Epithelial cell of prostate (primary cell): ENCODE results near the gene ID4.

ENCODE experiments used
- DNase-seq: peaks from one replicate; pipeline ENCODE4 v3.0.0-alpha.2; 2011; ENCODE audit warnings: low read depth, low spot score
- H3K27ac ChIP-seq: fragments of 450-650 bp; 2 replicates; pipeline ENCODE4 v1.5.1; 2017; ENCODE audit warnings: mild to moderate bottlenecking

The ID4 gene

DNA sequence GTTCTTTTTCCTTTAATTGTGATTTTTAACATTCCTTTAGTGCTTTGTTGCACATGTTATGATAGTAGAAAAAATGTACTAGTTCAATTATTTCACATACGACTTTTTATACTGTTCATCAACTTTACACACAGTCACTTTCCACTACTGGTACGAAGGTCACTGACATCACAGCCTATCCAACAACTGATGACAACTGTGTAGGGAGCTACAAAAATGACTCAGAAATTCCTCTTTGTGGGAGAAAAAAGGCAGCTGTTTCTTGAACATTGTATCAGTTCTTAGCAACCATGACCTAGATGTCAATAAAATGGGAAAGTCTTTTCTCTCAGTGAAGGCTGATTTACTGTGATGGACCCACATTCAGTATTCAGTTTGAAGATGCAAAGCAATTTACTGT is 7.0 kb upstream of the ID4 start:
- no peak for DNase-seq
- no peak overlapping the region for H3K27ac ChIP-seq

DNA sequence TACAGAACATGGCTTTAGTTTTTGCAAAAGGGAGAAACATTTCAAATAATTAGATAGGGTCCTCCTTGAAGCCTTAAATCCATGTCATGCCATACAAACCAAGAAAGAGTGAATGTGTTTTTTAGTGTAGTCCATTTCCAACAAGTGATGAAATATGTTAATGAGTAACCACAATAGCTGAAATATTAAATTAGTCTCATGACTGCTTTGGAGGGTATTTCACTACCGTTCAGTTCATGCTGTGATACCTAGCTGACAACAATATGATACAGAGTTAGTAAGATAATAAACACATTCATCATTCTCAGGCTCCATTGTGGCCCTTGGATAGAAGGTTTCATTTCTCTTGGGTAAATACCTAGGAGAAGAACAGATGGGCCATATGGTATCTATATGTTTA is 5.8 kb upstream of the ID4 start:
- no peak overlapping the region for H3K27ac ChIP-seq
- DNase-seq, result no peak

DNA sequence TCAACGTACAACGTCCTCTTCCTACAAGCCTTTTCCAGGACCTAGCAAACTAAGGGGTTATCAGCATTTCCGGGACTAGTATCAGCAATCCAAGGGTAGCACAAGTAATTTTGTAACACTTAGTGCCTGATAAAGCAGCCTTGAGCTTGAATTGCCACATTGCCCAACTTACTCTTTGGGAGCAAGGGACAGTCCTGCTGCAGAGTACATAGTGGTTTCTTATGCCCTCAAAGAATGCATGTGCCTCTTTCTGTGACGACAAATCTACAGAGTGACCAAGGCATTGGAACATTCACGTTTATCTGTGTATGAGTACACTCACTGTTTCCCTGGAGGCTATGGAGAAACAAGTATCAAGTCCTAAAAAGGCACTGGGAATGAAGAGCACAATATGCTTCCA is 3.2 kb upstream of the ID4 start:
- no peak overlapping the region for H3K27ac ChIP-seq
- DNase-seq, result no peak

DNA sequence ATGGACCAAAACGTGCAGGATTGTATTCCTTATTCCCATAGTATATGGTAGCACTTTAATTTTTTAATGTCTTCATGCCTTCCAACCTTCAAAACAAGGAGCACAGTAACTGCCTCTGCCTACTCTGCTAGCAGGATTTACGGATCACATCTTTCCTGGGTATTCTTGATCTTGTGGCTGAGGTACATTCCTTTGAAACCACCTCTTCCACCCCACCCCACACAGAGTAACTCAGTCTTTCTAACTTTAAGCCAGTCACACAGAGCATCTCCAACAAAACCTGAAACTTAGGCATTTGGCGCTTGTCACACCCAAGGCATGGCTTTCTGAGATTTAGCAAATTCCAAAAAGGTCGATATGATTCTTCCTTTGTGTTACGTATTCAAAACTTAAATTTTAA is 2.3 kb upstream of the ID4 start:
- DNase-seq, result no peak
- H3K27ac ChIP-seq, result no peak overlapping the region

DNA sequence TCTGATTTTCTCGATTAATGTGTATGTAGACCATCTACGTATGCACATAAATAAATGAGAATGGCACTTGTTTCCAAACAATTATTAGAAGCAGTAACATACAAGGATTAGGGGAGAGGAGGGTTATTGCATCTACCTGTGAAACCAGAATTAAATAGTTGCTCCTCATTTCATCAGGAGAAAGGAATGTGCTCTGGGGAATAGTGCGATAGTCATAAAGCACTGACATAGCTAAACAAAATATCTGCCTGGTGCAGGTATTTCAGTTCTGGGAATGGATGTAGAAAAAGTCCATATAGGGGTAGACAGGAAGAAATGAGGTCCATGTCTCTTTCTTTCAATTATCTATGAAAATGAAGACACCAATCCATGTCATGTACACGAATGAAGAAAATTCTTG is 1.6 kb upstream of the ID4 start:
- H3K27ac ChIP-seq, result no peak overlapping the region
- no peak for DNase-seq

DNA sequence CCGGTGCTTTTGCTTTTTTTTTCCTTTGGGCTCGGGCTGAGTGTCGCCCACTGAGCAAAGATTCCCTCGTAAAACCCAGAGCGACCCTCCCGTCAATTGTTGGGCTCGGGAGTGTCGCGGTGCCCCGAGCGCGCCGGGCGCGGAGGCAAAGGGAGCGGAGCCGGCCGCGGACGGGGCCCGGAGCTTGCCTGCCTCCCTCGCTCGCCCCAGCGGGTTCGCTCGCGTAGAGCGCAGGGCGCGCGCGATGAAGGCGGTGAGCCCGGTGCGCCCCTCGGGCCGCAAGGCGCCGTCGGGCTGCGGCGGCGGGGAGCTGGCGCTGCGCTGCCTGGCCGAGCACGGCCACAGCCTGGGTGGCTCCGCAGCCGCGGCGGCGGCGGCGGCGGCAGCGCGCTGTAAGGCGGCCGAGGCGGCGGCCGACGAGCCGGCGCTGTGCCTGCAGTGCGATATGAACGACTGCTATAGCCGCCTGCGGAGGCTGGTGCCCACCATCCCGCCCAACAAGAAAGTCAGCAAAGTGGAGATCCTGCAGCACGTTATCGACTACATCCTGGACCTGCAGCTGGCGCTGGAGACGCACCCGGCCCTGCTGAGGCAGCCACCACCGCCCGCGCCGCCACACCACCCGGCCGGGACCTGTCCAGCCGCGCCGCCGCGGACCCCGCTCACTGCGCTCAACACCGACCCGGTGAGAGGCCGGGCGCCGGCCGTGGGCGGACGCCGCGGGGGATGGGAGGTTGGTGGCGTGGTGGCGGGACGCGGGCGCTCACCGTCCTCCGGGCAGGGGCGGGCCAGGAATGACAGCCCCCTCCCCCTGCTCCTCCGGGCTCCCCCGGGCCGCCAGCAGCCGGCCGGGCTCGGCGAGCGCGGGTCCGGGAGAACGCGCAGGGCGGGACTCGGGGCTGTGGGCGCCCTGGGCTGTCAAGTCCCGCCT is 606 bp downstream of the ID4 start:
- DNase-seq, result no peak
- H3K27ac ChIP-seq, result no peak overlapping the region

DNA sequence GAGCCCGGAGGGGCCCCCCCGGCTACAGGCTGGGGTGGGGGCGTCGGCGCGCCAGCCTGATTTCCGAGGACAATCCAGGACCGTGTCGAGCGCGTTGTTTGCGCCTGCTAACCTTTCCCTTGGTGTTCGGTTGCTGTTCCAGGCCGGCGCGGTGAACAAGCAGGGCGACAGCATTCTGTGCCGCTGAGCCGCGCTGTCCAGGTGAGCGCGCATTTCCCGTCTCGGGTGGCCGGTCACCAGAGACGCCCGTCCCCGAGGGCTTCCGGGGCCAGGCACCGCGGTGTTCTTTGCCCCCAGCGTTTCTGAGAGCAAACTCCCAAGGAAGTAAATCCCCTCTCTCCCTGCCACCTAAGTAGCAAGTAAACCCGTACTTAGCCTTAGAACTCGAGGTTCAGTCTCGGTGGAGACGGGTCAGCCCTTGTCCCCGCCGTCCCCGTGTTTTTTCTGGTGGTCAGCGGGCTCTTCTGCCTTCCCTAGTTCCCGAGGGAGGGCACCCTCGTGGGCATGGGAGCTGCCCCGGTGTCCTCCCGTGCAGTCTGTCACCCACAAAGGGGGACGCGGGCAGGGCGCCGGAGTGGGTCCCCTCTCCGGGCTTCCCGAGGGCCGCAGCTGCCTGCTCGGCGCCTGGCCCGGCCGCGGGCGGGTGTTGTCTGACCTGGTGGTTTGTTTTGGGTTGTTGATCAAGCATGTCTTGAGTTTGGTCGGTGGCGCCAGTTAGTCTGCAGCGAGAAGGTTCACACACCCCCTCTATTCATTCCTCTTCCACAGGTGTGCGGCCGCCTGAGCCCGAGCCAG is 1.5 kb downstream of the ID4 start:
- H3K27ac ChIP-seq, result no peak overlapping the region
- no peak for DNase-seq

DNA sequence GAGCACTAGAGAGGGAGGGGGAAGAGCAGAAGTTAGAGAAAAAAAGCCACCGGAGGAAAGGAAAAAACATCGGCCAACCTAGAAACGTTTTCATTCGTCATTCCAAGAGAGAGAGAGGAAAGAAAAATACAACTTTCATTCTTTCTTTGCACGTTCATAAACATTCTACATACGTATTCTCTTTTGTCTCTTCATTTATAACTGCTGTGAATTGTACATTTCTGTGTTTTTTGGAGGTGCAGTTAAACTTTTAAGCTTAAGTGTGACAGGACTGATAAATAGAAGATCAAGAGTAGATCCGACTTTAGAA is 2.0 kb downstream of the ID4 start:
- no peak overlapping the region for H3K27ac ChIP-seq
- no peak for DNase-seq

DNA sequence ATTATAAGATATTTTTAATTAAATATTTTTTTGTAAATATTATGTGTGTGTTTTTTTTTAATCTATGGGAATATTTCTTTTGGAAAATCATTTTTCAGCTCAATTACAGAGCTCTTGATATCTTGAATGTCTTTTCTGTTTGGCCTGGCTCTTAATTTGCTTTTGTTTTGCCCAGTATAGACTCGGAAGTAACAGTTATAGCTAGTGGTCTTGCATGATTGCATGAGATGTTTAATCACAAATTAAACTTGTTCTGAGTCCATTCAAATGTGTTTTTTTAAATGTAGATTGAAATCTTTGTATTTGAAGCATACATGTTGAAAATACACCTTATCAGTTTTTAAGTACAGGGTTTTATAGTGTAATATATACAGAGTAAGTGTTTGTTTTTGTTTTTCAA is 2.6 kb downstream of the ID4 start:
- no peak overlapping the region for H3K27ac ChIP-seq
- DNase-seq, result no peak

DNA sequence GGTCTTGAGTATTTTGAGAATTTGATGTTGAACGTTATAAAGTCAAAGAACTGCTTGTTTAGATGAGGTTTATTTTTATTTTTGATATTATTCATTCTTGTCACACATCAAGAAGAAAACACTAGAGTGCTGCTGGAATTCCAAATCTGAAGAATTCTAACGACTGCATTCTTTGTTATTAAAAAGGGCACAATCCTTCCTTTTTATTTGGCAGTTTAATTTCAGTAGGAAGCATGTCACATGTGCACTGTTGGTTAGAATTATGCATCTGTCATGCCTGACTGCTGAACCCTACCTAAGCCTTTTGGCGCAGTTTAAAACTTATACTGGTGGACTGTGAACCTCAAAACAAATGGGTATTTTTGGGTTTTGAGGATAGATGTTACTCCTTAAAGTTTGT is 4.0 kb downstream of the ID4 start:
- no peak overlapping the region for H3K27ac ChIP-seq
- no peak for DNase-seq

DNA sequence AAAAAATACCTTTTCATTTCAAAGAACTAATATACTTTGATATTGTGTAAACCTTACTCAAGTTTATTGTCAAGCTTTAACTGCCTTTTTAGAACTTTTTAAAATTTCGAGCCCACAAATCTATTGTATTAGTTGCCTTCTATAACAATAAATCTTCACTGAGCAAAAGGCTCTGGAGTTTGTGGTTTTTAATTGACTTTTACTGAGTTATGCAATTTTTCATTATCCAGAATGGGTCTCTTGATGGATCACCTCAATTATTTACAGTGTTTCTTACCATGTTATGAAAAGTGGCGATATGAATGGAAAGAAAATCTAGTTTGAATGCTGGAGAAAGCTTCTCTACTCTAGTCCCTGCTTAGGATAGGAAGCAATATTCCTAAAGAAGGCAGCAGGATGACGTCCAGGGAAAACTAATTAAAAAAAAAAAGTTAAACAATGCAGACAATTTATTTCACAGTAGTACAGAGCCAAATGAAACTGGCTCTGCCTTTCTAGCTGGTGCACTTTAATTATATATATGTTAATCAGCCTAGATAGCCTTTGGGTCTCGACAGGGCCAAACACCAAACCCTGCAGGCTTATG is 5.0 kb downstream of the ID4 start:
- no peak overlapping the region for H3K27ac ChIP-seq
- DNase-seq, result no peak

DNA sequence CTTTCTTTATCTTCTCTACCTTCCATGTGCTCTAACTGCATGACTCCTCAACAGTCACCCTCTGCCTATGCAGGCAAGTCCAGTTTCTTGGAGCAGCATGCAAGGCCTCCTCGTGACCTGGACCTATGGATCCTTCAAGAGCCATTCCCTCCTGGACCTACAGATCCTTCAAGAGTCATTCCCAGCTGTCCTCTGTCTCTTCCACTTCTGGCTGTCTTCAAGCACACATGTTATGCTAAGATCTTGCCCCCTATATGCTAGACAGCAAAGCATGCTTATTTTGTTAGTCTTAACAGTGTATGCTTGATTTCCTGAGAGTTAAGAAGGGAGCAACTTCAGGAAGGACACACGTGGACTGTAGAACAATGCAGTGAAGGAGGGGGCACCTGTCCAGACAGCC is 7.5 kb downstream of the ID4 start:
- H3K27ac ChIP-seq, result no peak overlapping the region
- DNase-seq, result no peak

DNA sequence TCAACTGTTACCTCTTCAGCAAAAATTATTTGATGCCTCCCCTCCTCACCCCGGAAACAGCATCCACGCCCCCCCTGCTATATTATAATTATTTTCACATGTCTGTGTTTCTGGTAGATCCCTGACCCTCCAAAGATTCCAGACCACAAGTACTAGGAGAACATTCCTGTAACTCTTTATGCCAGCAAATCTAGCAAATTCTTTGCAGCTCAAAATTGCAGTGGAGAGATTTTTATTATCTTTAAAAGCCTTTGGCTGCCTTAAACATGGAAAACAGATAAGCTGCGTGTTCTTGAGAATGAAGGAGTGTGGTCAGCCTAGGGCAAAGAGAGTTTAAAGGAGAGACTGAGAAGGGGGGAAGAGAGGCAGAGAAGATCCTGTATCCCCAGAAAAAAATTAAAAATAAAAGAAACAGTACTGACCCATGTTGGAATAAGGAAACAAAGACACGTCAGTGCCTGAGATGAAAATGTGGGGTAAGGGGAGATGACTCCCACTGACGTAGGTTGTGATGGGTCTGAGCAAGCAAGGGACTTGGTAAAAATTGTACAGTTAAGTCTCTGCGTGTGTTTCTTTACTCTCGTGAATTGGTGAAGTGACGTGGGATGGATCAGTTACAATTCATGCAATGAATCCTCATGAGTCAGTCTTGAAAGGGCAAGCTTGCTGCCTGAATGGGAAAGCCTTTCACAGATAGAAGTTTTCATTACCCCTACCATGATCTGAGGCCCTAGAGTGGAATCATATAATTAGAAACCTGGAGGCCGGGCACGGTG is 8.3 kb downstream of the ID4 start:
- H3K27ac ChIP-seq, result no peak overlapping the region

DNA sequence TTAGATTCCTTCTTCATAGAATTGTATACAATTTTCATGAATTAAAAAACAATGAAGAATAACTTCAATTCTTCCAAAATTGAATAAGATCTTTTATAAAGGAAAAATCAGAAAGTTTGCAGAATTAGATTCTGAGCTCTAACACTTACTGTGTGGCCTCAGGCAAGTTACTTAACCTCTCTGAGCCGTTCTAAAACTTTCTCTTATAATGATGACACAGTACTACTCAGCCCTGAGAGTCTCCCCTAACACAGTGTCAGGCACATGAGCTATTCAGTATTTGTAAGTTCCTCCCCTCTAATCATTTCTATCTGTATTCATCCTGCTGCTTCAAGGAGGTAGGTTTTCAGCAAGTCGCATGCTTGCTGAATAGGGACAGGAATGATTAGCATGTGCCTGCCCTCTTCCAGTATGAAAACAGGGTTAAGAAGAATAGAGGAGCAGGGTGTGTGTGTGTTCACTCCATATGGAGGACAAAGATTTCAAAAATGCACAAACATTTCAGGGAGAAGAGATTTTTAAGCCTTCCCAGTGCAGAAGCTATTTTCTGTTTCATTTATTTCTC is 11.4 kb downstream of the ID4 start:
- no peak overlapping the region for H3K27ac ChIP-seq

More for the DNA sequence above, 8.3 kb downstream of the ID4 start:
- no peak for DNase-seq

DNA sequence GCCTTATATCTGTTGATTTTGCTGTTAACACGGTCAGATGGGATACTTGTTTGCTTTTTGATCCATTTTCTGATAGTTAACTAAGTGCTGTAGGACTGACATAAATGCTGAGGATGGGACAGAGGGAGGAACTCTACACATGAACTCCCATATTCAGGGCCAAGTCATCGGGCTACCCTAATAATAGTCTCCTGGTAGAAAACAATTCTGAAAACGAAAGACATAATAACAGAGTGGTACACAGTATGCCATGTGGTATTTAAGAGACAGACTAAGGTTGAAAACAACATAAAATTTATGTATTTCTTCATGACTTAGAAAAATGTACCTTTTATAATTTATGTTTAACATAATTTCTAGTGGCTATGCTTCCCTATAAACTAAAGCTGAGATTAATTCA is 12.0 kb downstream of the ID4 start:
- H3K27ac ChIP-seq, result no peak overlapping the region
- DNase-seq, result no peak

More for the DNA sequence above, 11.4 kb downstream of the ID4 start:
- DNase-seq, result no peak

DNA sequence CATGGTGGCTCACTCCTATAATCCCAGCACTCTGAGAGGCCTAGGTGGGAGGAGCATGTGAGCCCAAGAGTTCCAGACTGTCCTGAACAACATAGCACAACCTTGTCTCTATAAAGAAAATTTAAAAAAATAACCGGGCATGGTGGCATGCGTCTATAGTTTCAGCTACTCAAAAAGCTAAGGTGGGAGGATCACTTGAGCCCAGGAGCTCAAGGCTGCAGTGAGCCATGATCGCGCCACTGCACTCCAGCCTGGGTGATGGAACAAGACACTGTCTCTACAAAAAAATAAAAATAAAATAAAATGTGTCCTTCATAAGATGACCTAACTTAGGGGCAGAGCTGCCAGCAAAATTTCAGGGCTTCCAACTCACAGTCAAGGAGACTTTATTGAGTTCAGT is 12.6 kb downstream of the ID4 start:
- no peak overlapping the region for H3K27ac ChIP-seq
- DNase-seq, result no peak

DNA sequence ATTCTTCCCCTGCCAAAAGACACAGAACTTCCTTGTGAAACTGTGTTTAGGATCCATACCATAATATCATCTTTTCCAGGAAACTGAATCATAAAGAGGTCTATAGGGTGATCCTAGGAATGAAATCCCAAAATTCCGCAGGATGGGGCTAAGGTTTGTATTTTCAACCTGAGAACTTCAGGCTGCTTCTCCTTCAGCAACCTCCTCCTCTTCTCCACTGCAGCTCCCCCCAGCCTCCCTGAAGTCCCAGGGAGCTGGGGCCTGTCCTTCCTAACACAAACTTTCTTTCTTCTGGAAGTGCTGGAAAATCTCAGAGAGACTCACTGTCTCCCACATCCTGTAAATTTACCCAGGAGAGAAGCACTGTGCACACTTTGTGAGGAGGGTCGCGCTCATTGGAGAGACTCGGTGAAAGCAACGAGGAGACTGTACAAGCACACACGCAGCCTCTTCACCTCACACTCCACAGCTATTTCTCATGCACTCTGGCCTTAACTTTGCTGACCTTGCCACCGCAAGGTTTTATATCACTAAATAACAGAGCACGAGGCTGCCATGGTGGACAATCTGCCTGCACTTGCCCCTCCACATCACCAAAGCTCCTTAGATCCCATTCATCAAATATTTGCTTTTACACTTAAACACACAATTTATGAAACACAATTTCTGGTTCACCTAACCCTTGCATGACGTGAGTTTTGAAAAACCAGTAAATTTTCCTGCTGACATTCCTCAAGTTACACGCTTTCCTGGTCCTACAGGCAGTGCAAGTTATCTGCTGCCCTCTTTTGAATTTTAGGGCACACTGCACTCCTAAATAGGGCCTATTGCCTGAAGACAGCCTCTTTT is 14.3 kb downstream of the ID4 start:
- DNase-seq, result no peak
- H3K27ac ChIP-seq, result no peak overlapping the region

DNA sequence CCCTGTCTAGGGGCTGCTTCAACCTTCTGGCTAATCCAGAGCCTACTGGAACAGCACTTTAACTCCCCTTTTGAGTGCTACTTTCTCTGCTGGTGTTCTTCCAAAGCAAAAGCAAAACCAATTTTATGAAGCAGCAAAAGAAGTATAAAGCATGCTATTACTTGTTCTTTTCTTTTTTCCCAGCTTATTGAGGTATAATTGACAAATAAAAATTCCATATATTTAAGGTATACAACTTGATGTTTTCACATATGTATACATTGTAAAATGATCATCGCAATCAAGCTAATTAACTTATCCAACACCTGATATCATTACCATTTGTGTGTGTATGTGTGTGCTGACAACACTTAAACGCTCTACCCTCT is 14.9 kb downstream of the ID4 start:
- no peak overlapping the region for H3K27ac ChIP-seq
- DNase-seq, result no peak

DNA sequence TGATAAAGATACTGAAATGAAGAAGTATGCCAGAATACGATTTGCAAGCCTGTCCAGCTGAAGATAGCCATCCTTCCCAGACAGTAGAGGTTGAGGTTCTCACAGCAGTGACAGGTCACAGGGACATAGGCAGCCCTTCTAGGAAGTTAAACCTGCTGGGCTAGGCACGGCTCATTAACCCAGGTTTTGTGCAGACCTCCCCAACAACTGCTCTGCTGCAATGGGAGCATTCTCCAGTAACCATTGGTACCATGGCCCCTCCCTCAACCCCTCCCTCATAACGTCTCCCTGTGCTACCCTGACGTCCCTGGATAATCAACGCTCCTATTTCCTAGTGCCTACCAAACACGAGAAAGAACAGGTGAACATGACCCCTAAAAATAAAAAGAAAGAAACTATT is 15.8 kb downstream of the ID4 start:
- no peak overlapping the region for H3K27ac ChIP-seq
- no peak for DNase-seq
